Stimulated activated CD8-positive, alpha-beta memory T cell treated with anti-CD3 and anti-CD28 coated beads, Interleukin-15, amount 100 ng/mL, for 24 hours (primary cell): ENCODE results near the gene CPHXL.

Experiments
- DNase-seq: peaks from one replicate; pipeline ENCODE4 v3.0.0-alpha.2; 2020; ENCODE audit warnings: low read depth

The CPHXL gene

DNA sequence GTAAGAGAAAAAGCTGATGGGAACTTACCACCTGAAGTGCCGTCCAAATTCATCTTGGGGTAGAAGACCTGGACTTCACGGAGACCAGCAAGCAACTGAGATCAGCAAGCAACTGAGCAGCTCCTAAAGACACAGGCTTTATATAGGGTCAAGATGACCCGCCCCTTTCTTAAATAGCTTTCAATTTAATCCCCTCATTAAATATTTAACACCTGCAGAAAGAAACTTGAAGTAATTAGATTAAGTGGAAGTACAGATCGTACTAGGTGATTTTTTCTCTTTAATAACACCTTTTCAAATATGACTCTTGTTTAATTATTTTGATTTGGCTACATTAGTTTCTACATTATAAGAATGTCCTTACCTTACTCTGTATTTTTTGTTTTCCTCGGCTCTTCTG lies at the start of gene CPHXL:
Gene CPHXL, minus strand, starts transcription at position 101 of the 400 bp plus-strand sequence. Its CDS starts 48 bp downstream, at position 53.
- no peak for DNase-seq

GRCh38 chr16:75774197-75774596 lies 47.9 kb upstream of the CPHXL start:
- DNase-seq = no peak

DNA sequence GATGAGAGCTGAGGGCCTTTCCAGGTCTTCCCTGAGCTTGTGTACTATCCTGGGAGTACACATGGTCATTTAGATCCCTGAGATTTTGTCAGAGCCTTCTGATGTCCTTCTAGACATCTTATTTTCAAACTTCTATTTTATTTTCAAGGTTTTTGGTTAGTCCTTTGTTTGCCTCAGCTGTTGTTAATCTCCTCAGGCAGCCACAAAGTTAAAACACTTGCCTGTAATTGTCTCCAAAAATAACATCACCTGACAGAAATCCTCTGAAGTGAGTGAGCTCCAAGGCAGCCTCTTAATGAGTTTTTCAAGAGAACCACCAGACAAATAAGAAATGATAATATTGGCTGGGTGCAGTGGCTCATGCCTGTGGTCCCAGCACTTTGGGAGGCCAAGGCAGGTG lies 43.8 kb upstream of the CPHXL start:
- no peak for DNase-seq

DNA sequence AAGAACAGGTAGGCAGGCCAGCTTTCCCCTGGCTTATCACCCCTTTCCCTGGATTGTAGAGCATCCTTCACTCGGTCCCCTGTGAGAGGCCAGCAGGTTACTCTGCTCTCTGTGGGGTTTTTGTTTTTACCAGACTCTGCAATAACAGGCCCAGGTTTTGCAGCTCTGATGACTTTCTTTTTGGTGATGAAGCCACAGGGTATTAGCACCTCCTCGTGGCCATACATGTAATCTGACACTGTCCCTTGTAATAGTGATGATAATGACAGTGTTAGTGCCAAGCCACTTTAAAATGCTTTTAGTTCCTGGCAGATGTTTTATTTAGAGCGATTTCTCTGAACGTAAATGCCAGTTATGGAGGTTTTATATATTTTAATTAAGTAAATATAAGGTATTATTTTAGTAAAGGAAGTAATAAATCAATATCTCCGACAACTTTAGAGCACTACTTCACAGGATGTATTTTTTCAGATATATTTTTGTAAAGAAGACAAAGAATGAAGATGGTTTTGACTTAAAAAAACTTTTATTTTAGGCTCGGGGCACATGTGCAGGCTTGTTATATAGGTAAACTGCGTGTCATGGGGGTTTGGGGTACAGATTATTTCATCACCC lies 38.0 kb upstream of the CPHXL start:
- DNase-seq = no peak

DNA sequence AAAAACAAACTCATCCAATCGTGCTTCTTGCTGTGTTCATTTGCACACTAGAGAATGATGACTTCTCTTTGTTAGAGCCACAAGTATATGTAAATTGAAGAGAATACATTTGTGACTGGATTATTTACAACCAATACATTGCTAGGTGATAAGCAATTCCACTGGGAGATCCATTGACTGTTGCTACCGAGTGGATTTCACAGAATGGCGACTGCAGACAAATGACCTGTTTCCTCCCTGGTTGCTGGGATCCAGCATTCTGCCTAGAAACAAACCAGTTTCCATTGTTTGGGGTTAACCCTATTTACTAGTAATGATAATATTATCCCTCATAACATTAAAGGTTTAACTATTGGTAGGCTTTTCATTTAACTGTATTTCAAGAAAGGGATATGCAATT lies 36.9 kb upstream of the CPHXL start:
- DNase-seq = no peak

- no peak for DNase-seq
Observed at GRCh38 chr16:75762746-75763145, 36.5 kb upstream of the CPHXL start.

- no peak for DNase-seq
Observed at GRCh38 chr16:75761108-75761507, 34.8 kb upstream of the CPHXL start.

DNA sequence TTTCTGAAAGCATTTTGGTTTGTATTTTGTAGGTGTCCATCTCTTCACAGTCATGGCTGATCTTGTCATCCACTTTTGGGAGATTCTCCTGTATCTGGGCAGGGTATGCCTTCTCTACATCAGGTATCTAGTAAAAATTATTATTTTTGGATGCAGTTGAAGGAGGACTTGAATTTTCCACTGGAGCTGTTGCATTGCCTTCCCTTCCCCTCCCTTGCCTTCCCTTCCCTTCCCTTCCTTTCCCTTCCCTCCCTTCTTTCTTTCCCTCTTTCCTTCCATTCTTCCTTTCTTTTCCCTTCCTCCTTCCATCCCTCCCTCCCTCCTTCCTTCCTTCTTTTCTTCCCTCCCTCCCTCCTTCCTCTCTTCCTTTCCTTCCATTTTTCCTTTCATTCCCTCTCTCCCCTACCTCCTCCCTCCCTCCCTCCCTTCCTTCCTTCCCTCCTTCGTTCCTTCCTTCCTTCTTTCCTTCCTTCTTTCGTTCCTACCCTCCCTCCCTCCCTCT lies 33.8 kb upstream of the CPHXL start:
- DNase-seq = no peak

GRCh38 chr16:75758215-75758614 lies 31.9 kb upstream of the CPHXL start:
- no peak for DNase-seq

- no peak for DNase-seq
Observed at GRCh38 chr16:75754141-75754540, 27.9 kb upstream of the CPHXL start.

DNA sequence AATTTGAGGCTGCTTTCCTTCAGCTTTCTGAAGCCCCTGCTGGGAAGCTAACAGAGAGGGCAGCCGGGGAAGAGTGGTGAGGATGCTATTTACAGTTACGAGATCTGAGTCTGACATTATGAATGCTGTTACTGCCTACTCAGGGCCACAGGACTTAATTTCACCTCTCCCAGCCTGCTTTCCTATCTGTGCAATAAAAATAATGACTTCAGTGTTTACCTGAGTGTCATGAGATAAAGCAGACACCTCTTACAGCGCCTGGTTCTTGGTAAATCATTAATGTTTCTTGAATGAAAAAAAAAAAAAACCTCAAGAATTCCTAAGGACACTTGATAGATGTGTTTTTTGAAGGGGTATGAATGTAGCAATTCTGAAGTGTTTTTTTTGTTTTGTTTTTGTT lies 24.2 kb upstream of the CPHXL start:
- DNase-seq = no peak

DNA sequence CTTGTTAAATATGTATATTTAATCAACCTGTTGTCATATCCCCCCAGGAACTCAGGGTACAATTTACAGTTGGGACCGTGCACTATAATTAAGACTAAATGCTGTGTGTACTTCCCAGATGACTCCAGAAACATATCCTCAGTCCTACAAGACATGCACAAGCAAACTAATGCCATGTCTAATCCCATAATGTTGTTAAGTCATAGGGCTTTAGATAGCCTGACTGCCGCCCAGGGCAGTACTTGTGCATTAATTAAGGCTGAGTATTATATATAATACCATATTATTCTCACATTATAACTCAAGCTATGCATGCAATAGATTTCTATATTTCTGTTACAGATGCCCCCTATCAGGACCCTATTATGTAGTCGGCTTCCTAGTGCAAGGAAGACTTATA lies 20.1 kb upstream of the CPHXL start:
- DNase-seq = no peak

DNA sequence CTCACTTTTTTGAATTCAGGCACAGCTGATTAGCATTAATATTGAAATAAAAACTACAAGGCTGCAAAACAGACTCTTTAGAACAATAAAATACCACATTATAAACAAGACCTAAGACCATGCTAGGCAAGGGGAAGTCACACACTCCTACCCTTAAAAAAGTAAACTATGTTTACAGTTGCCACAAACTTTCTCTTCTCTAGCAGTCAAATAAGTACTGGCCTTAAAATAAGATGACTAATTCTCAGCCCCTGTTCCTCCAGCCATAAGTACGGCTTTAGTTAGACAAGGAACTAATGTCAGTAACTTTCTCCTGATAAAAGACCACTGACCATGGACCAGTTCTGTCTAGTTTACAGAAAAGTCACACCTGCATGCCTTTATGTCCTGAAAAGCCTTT lies 19.5 kb upstream of the CPHXL start:
- no peak for DNase-seq

DNA sequence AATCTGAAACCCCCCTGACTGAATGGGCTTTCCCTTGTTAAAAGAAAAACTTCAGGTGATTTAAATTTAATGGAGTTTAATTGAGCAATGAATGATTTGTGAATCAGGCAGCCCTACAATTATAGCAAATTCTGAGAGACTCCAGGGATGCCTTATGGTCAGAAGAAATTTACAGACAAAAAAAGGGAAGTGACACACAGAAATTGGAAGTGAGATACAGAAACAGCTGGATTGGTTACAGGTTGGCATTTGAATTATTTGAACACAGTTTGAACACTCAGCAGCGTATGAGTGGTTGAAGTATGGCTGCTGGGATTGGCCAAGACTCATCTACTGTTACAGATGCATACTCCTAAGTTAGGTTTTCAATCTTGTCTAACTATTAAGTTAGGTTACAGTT lies 19.0 kb upstream of the CPHXL start:
- DNase-seq = no peak

DNA sequence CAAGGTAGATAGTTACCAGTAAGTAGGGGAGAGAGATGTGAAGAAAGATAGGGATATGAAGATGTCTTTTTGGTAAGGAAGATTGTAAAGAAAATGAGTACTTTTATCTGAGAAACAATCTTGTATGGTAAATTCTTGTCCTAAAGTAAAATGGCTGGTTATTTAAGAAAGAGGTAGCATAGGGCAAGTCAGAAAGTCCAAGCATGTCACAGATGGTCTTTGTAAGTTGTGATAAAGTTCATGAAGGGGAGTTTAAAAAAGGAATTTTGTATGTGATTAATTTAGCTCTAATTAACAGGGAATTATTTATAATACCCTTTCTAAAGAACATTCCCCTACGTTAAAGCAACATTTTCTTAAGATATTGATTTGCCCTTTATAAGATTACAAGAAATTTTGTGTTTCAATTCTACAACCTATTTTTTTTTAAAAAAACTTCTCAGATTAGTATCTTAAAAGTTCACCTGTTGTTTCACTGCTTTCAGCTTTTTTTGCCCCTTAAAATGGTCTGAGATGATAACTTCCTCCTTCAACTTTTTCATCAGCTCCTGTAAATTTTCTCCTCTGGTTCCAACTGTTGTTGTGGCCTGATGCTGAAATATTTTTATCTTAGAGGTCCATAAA lies 16.2 kb upstream of the CPHXL start:
- DNase-seq = no peak

GRCh38 chr16:75733305-75734211 lies 7.3 kb upstream of the CPHXL start:
- no peak for DNase-seq

DNA sequence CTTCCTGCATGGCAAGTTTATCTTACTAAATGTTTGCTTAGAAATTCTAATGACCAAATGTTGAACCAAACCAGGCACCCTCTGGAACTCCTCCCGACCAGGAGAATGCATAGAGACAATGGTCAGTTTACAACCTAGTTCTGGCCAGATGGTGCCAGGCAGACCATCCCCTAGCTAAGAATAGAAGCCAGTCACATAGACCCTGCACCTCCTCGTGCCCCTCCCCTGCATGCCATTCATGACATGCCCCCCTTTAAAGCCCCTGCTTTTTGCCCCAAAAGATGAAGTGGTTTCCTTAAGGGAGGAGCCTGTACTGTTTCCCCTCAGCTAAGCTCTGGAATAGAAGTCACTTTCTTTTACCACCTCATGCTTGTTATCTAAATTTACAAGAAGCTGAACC lies 6.6 kb upstream of the CPHXL start:
- DNase-seq = no peak

- DNase-seq = no peak
Observed at GRCh38 chr16:75727221-75727620, 931 bp upstream of the CPHXL start.

GRCh38 chr16:75718452-75718851 lies 7.8 kb downstream of the CPHXL start:
- DNase-seq = no peak

- DNase-seq = no peak
Observed at GRCh38 chr16:75714661-75715060, 11.6 kb downstream of the CPHXL start.

- DNase-seq = no peak
Observed at GRCh38 chr16:75710344-75710743, 15.9 kb downstream of the CPHXL start.

GRCh38 chr16:75703306-75703705 lies 23.0 kb downstream of the CPHXL start:
- DNase-seq = no peak

- DNase-seq = no peak
Observed at GRCh38 chr16:75702242-75702641, 24.0 kb downstream of the CPHXL start.
